Medulla oblongata (tissue), 1 donor: Measurements from ENCODE around the gene FBXO22.
"Not testable (repeated sequence)": the region's sequence is repeated elsewhere in the genome, so short reads cannot be mapped to it uniquely, and the experiment has no call there.

ENCODE experiments used
- DNase-seq: peaks from one replicate; pipeline ENCODE4 v3.0.0-alpha.2; 2015; ENCODE audit errors: extremely low spot score

Gene FBXO22

GRCh38 chr15:75903331-75904239, at the start of gene FBXO22:
TSS of gene FBXO22 (plus strand) at chr15:75903878. CDS start at chr15:75903964, 86 bp downstream.
- DNase-seq, result peak; percentile 90

GRCh38 chr15:75857886-75858285, 45.8 kb upstream of the FBXO22 start:
- no peak for DNase-seq

DNA sequence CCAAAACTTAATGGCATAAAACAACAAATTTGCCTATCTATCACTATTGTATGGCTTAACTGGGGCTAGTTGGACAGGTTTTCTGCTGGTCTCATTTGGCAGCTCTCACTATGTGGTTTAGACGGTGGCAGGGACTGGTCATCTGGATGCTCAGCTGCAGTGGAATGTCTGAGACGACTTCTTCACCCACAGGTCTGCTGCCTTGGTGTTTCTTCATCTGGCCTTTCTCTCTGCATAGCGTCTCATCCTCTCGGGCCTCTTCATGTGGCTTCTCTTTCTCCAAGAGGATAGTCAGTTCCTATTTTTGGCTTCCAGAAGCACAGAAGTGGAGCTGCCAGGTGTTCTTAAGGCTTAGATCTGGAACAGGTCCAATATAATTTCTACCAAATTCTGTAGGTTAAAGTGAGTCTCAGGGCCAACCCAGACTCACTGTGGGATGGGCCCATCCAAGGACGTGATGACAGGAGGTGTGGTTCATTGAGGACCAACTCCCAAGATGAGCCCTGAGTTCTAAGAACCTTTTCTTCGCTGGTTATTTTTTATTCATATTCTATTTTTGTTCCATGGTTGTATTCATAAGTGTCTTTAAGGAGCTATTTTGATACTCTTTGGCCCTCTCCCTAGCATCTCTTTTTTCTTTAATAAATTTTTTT, 41.8 kb upstream of the FBXO22 start:
- DNase-seq, result no peak

GRCh38 chr15:75862796-75863195, 40.9 kb upstream of the FBXO22 start:
- no peak for DNase-seq

DNA sequence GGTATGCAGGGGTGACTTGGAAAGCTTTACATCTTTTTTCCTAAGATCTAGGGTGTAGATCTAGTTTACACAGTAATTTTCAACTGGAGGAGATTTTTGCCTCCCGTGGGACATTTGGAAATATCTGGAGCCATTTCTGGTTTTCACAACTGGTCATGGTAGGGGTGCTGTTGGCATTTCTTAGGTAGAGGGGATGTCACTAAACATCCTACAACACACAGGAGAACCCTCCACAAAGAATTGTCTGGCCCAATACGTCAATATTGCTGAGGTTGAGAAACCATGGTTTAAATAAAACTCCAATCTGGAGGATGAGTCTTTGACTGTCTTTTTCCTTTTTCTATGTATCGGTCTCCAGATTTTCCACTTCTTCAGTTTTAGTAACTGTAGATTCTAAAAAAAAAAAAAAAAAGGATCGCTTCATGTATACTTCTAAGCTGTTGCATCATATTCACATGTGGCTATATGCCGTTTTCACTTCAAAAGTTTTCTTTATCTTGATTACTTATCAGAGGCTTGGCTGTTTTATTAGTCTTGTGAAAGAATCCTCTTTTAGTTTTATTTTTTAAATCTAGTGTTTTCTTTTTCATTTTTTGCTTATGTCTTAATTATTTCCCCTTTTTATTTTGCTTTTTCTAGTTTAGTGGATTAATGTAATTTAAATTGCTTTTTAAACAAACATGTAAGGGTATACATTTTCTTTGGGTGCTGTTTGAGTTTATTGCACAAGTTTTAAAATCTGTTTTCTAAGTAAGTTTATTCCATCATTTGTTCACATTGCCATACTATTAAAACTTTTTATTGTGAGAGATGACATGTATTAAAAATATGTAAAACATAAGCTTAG, 39.2 kb upstream of the FBXO22 start:
- no peak for DNase-seq

GRCh38 chr15:75866045-75866444, 37.6 kb upstream of the FBXO22 start:
- DNase-seq, result not testable (repeated sequence)

- DNase-seq, result no peak
Observed at GRCh38 chr15:75866916-75867315, 36.8 kb upstream of the FBXO22 start.

DNA sequence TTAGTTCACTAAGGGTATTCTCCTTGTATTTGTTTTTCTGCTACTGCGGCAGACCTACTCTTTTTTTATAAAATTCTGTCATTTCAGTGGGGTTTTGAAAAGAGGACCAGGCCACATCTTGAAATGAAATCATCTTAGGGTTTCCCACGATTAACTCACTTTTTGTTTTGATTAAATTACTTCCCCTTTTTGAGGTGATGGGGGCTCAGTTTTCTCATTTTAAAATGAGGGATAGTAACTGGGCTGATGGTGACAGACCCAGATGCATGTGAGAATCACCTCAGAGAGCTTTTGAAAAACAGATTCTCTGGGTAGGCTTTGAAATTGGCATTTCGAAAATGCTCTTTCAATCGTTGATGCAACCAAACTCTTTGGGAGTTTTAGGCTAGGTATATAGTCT, 36.2 kb upstream of the FBXO22 start:
- DNase-seq, result no peak

GRCh38 chr15:75868019-75868418, 35.7 kb upstream of the FBXO22 start:
- DNase-seq, result no peak

- DNase-seq, result no peak
Observed at GRCh38 chr15:75869446-75869845, 34.2 kb upstream of the FBXO22 start.

GRCh38 chr15:75871589-75871988, 32.1 kb upstream of the FBXO22 start:
- DNase-seq, result not testable (repeated sequence)

DNA sequence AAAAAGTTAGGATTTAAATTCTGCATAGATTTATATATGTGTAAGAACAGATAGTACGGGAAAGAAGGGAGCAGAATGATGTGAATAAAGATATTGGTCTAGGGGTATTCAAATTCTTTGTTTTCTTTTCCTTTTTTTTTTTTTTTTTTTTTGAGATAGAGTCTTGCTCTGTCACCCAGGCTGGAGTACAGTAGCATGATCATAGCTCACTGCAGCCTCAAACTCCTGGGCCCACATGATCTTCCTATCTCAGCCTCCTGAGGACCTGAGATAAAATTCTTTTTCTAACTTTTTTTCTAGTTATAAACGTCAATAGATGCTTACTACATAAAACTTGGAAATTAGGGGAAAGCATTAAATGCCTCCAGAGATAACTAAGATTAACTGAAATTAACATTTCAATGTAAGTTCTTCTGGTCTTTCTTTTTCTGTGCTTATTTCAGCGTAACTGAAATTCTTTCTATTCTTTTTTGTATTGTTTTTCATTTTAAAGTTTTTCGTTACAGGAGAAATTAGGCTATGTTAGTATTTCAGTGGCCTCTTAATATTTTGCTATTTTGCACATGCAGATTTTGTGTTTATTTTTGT, 31.2 kb upstream of the FBXO22 start:
- DNase-seq, result no peak

- no peak for DNase-seq
Observed at GRCh38 chr15:75884041-75884440, 19.6 kb upstream of the FBXO22 start.

DNA sequence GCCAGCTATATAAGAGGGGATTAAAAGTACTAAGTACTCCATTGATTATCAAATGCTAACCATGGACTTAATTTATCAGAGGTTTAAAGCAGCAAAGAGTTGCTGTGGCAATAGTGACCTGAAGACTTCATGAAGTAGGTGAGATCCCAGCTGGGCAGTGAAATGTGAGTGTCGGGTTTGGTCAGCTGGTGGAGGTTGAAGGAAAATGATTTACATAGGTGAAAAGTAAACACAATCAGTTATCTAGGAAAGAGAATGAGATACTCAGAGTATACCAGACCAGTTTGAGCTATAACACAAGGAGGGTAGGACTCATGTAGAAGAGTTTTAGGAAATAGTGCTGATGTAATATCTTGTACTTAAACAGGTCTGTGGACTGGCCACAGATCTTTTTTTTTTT, 16.5 kb upstream of the FBXO22 start:
- no peak for DNase-seq

DNA sequence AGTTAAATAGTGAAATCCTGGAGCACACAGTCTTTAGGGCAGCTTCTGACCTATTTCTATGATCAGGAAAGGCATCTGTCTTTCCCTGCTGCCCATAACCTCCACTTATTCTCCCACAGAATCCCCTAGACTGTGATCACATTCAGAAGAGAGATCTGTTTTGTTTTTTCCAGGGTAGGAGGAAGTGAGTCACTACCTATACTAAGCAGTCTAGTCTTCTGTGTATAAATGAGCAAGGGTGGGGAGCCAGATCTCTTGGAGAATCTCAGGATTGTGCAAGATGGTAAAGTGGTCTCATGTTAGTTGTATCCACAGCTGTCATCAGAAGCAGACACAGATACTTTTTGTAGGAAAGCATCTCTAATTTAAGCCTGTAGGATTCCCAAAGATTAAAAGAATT, 11.8 kb upstream of the FBXO22 start:
- DNase-seq, result no peak

DNA sequence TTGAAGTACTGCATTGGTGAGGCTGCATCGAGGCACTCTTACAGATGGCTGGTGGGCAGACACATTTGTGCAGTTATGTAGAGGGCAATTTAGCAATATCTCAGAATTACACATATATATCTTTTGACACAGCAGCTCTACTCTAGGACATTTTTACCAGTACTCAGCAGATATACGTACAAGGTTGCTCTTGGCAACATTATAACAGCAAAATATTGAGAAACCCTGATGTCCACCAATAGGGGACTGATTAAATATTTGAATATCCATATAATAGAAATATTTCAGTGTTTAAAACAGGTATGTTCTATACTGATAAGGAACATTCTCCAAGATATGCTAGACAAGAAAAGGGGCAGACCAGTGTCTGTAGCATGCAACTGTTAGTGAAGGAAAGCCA, 7.9 kb upstream of the FBXO22 start:
- DNase-seq, result no peak

- no peak for DNase-seq
Observed at GRCh38 chr15:75900577-75900976, 3.1 kb upstream of the FBXO22 start.

DNA sequence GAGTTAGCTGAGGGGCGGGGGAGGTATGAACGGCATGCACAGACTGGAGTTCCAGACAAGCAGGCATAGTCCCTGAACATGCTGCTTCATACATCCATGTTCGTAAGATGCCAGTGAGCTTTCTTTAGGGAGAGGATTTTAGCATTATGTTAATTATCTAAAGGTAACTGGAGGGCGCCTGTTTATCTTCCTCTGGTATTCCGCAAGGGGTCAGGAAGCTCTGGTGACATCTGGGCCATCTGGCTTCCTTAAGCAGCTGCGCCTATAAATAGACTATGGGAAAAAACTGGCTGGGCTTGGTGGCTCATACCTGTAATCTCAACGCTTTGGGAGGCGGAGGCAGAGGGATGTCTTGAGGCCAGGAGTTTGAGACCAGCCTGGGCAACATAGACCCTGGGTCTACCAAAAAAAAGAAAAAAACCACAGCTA, 1.5 kb upstream of the FBXO22 start:
- DNase-seq, result no peak

- DNase-seq, result no peak
Observed at GRCh38 chr15:75905231-75905630, 1.6 kb downstream of the FBXO22 start.

DNA sequence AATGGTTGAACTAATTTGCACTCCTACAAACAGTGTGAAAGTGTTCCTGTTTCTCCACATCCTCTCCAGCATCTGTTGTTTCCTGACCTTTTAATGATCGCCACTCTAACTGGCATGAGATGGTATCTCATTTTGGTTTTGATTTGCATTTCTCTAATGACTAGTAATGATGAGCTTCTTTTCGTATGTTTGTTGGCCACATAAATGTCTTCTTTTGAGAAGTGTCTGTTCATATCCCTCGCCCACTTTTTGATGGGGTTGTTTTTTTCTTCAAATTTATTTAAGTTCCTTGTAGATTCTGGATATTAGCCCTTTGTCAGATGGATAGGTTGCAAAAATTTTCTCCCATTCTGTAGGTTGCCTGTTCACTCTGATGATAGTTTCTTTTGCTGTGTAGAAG, 6.7 kb downstream of the FBXO22 start:
- not testable (repeated sequence) for DNase-seq

DNA sequence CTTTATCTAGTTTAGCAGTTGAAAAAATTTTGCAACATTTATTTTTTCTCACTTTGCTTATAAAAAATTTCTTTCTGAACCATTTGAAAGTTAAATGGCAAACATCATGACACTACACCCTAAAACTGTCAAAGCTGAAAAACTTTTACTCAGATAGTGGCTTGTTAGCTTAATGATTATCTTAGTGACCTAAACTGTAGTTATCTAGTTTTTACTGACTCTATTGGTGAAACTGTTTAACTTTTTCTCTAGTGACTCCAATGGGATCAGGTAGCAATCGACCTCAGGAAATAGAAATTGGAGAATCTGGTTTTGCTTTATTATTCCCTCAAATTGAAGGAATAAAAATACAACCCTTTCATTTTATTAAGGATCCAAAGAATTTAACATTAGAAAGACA, 13.3 kb downstream of the FBXO22 start:
- no peak for DNase-seq

GRCh38 chr15:75918135-75918534, 14.5 kb downstream of the FBXO22 start:
- DNase-seq, result no peak
